Stimulated activated CD8-positive, alpha-beta memory T cell treated with anti-CD3 and anti-CD28 coated beads, Interleukin-12 subunit alpha, Interleukin-12 subunit beta, amount 100 ng/mL, for 24 hours (primary cell): Measurements from ENCODE around the gene CFAP74.

ENCODE experiments used
- DNase-seq: peaks from one replicate; pipeline ENCODE4 v3.0.0-alpha.2; 2020; ENCODE audit errors: extremely low read depth

CFAP74 gene

DNA sequence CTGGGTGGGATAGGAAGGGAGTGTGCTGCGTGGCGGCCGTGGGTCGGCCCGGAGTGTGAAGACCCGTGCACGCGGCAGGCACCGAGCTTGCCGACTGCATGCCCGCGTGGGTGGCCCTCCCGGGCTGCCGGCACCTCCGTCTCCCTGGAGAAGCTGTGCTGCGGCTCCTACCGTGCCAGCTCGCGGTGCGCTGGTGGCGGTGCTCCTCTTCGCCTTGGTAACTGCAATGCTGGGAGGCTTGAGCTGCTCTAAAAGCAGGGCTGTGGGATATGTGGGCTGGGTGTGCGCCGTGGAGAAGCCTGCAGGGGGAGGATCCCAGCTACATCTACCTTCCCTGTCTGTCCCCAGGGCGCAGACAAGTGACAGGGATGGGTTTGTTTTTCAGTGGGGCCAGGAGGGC lies 18.0 kb upstream of the CFAP74 start:
- no peak for DNase-seq

DNA sequence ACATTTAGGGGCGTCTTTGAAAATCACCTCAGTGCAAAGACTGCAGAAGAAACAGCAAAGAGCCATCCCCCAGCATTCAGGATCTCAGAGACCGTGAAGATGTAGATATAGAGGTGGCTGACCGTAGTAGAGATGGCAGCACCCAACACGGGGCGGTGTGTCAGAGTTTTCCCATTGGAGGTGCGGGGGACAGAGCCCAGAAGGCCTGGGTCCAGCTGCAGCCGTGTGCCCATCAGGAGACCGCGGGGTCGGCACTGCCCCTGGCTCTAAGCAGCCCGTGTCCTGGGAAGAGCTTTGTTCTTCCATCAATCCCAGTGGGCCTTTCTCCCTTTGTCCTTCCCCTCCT lies 16.7 kb upstream of the CFAP74 start:
- no peak for DNase-seq

DNA sequence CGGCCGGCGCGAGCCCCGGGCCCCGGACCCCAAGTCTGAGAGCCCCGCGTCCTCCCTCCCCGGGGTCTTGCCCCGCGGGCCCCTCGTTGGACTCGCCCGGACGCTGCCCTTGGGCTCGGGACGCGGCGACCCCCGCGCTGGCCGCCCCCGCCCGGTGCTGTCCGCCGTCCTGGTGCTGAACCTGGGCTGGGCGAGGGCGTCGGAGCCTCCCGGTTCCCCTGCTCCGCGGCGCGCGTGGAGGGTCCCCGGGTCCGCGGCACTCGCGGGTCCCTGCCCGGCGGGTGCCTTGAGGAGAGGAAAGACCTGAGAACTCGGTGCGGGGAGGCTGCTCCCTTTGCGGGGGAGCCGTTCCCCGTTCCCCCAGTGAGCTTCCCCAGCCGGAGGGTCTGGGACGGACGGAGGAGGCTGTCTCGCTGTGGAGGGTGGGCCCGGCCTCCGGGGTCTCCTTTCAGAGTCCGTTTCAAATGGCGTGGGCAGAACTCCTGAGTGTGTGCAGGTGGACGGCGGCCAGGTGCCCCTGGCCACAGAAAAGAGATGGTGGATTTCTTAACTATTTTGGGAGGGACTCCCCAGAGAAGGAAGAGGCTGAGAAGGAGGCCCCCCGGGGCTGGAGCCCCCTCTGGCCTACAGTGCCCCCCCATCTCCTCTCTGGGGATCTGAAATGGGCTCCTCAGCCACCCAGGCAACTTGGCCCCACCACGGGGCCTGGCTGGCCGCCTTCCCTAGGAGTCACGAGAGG lies 16.2 kb upstream of the CFAP74 start:
- DNase-seq = no peak

DNA sequence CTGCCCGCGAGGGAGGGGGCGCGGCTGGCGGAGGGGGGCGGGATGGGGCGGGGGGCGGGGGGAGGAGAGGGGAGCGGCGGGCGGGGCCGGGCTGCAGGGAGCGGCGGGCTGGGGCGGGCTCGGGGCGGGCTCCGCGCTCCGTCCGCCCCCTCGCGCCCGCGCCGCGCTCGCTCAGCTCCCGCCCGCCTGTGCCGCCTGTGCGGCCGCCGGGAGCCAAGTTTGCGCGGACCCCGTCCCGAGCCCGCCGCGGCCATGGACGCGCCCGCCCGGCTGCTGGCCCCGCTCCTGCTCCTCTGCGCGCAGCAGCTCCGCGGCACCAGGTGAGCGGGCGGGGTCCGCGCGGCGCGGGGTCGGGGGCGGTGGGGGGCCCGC lies 15.6 kb upstream of the CFAP74 start, which contains the start of gene GABRD:
Gene GABRD, plus strand, starts transcription at position 174 of the 372 bp plus-strand sequence. Its CDS starts 79 bp downstream, at position 253.
- no peak for DNase-seq

DNA sequence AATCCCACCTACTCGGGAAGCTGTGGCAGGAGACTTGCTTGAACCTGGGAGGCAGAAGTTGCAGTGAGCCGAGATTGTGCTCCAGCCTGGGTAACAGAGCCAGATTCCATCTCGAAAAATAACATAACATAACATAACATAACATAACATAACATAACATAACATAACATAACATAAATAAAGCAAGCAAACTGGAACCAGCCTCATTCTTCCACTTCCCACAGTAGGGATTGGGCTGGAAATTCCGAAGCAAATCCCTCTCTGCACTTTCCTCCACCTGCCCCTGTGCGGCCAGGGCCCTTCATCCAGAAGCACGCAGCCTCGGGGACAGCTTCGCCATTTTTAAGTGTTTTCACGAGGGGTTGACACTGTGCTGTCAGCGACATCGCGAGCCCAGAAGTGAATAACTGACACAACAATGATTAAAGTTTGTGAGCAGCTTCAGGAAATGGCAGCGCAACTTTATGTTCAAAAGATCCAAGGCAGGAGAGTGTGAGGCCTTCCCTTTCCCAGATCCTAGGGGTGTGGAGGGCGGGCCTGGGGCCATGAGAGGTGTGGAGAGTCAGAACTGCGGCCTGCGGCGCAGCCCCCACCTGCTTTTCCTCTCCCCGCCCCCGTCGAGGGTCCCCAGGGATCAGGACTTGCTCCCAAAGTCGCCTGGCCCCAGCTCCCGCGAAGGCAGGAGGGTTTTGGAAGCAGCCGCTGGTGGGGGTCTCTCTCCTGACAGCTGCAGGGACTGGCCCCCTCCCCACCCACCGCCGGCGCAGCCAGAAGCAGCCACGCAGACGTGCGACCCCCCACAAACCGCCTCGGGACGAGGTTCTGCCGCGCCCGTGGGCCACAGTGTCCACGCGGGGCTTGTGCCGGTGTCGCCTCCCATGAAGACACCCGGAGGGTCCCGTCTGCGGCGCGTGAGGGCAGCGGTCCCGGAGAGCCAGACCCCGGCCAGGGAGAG lies 14.9 kb upstream of the CFAP74 start:
- no peak for DNase-seq

DNA sequence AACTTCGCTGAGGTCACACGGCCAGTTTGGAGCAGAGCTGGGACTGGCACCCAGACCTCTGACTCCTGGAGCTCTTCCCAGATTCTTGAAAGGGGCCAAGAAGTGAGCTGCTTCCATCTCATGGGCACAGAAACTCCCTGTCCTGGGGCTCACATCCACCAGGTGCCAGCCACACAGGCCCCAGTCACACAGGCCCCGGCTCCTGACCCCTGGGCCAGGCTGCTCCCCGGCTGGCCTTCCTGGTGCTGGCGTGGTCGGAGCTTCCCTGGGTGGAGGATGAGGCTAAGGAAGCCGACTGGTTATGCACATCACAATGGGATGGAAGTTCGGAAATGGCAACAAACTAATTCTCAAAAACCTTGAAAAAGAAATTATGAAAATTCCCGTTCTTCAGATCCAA lies 12.5 kb upstream of the CFAP74 start:
- no peak for DNase-seq

DNA sequence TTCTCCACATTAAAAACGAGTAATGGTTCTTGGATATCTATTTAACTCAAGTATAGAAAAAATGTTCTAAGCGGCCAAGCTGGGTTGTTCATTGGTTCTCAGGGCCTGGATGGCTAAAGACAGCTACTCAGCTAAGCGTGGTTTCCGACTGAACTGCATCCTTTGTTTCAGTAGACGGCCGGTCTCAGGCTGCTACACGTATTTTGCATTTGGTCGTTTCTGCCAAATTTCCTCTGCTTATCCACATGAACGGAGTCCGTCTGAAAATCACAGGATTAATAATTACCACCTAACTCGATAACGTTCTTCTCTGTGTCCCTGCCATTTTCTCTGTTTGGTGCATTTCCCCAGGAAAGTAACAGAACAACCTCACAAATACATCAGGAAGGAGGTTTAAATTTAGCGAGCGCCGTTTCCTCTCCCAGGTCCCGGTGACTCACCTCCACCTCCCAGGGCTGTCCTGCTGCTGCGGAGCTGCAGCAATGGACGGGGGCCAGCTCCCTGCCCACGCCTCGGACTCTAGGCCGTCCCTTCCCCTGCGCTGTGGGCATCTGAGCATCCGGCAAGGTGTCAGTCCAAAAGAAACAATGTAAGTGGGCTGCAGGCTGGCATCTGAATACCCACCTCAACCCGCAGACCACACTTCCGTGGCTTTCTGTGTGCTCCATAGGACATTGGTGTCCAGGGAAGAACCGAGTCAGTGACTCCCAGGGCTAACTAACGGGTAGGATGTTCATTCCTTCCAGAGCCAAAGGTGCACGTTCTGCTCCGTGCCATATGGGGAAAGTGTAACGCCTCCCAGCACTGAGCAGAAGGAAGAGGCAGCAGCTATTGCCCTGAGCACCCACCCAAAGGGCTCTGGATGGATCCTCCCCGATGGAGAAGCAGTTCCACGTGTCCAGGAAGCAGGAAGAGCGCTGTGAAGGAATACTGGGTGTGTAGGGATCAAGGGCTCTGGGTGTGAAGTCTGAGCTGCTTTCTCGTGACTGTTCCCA lies 11.5 kb upstream of the CFAP74 start:
- DNase-seq = no peak

DNA sequence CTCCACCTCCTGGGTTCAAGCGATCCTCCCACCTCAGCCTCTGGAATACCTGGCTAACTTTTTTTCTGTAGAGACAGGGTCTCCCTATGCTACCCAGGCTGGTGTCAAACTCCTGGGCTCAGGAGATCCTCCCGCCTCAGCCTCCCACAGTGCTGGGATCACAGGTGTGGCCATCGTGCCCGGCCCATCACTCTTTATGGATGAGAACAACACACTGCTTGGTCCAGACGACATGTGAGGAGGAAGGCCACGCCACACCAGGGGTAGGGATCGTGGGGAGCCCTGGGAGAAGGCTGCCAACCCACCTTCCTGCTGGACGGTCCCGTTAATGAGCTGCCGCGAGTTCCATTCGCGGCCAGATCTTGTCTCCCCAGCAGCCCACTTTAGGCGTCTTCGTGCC lies 10.6 kb upstream of the CFAP74 start:
- DNase-seq = no peak

DNA sequence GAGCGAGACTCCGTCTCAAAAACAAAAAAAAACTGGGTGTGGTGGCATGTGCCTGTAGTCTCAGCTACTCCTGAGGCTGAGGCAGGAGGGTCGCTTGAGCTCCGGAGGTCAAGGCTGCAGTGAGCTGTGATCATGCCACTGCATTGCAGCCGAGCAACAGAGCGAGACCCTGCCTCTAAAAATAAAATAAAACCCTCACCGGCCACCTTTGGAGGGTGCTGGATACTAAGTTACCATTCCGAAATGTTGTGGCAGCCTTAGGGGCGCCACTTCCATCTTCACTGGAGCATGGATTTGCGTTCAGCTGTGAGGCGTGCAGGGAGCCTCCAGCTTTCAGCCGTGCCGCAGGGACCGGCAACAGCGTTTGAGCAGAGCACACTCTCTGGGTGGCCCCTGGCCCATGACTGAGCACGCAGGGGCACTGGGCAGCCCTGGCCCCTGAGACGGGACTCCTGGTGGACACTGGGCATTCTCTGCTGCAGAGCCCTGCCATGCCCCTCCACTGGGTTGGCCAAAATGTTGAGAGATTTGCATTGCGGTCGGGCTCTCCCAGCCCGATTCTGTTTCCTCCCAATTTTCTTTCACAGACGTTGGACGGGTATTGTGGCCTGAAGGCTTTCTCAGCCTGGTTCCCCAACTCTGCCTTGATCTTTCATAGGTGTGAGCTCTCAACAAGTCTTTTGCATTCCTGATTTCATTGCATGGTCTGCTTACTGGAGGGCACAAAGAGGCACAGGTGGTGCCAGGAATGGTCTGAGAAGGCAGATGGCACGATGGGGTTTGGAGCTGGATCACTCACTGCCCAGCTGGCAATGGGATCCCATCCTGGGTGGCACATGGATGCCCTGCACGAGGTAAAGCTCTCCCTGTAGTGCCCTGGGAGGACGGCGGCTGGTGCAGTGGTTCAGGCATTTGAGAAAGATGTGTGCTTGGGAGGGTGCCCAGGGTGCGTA lies 5.8 kb upstream of the CFAP74 start:
- DNase-seq = no peak

DNA sequence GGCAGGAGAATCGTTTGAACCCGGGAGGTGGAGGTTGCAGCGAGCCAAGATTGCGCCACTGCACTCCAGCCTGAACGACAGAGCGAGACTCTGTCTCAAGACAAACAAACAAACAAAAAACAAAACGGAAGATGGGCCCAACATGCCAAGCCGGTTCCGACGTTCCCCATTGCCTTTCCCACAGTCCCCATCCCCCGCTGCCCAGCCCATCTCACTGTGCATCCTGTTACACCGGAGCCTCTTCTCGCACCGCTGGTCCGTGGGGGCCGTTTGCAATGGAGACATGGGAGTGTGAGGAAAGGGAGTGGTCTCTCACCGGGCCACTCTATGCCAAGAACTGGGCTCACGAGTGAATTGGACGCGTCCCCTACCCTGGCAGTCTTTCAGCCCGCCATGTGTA lies 1.3 kb upstream of the CFAP74 start:
- DNase-seq = no peak

DNA sequence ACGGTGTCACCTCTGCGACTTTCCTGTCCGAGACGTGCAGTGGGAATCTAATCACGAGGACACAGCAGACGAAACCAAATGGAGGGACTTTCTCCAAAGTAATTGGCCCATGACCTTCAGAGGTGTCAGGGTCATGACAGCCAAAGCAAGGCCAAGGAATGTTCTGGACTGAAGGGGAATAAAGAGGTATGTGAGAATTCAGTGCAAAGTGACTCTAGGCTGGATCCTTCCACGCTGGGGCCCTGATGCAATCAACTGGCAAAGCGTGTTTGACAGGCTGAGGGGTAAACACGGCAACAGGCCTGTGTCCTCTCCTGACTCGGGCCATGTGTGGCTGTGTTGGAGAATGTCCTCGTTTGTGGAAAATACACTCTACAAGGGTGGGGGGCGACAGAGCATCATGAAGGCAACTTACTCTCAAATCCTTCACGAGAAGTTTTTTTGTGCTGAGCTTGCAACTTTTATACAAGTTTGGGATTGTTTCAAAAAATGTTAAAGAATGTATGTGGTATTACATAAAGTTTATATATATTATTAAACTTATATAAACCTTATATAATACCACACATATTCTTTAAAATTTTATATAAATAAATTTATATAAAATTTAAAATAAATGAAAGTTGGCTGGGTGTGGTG lies 1.7 kb downstream of the CFAP74 start:
- no peak for DNase-seq

DNA sequence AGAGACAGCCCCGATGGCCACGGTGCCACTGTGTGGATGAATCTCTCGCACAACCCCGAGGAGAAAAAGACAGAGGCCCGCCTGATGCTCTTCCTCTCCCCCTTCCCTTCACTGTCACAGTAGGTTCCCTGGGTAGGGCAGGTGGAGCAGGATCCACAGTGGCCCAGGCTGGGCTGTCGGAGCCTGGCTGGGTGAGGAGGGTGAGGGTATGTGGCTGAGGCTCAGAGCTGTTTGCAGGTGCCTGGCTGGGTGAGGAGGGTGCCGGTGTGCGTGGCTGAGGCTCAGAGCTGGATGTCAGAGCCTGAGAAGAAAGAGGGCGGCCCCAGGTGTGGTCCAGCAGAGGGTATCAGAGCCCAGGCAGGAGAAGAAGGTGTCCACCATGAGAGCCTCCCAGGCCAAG lies 2.7 kb downstream of the CFAP74 start:
- no peak for DNase-seq

DNA sequence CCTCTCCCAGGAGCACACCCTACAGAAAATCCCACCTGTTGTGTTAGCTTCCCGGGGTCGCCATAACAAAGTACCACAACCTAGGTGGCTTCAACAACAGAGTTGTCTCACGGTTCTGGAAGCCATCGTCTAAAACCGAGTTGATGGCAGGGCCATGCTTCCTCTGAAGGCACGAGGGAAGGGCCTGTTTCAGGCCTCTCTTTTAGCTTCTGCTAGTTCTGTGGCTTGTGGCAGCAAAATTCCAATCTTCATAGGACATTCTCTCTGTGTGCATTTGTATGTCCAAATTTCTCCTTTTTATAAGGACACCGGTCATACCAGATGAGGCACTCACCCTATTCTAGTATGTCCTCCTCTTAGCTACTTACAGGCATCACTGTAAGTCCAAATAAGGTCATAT lies 3.2 kb downstream of the CFAP74 start:
- no peak for DNase-seq

DNA sequence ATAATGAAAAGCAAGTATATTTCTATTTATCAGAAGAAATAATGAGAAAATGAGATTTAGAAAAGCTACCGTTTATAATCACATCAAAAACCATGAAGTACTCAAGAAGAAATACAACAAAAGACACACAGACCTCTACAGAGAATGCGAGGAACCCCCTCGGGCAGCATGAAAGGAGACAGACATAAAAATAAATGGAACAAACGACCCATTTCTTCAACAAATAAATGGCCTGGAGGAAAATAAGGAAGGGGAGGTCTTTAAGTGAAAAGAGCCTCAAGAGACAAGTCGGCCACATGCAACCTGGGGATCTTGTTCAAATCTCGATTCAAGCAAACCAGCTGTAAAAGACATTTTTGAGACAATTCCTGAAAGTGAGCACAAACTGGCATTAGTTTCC lies 6.0 kb downstream of the CFAP74 start:
- no peak for DNase-seq

DNA sequence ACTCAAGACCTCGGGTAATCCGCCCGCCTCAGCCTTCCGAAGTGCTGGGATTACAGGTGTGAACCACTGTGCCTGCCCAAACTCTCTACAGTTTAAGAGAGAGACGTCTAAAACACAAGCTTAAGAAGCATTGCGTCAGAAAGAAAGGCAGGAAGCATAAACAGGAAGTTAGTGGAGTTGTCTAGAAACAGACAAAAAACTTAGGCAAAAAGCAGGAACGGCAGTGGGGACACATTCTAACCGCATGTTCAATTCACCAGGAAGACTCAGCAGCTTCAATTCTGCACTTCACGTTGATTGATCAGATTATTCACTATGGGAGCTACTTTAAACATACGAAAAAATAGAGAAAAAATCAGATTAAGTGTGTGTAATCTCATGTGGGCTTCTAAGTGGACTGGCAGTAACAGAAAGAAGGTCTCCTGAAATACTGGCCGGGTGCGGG lies 7.4 kb downstream of the CFAP74 start:
- no peak for DNase-seq

DNA sequence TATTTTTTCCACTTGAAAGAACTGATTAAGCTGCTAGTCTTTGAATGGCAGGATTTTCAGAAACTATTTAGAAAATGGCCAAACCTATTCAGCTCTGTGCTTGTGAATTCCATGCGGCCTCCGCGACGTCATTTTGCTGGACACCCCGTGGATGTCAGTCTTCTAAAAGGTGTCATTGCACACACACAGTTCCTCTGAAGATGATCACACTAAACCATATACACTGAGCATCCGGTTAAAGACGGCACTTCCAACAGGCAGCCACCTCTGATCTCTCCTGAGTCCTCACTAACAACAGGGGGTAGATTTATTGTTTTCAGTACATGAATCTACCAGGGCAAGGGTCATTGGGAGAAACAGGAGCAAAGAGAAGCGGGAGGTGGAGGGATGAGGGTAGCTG lies 9.1 kb downstream of the CFAP74 start:
- no peak for DNase-seq

DNA sequence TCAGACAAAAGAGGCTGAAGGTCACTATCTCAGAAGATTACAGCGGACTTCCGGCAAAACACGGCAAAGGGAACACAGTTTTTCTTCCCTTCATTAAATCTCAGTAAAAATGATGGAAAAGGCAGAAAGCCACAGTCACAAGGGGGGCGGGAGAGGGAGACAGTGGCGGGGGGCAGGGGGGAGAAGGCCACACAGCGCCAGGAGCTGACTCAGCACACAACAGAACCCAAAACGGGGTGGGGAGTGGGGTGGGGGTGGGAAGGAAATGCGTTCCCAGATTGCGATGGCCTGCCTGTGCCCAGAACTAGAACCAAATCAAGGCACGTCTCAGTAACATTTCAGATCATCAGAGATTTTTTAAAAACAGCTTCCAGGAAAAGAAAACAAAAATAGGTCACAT lies 13.4 kb downstream of the CFAP74 start:
- DNase-seq = no peak

DNA sequence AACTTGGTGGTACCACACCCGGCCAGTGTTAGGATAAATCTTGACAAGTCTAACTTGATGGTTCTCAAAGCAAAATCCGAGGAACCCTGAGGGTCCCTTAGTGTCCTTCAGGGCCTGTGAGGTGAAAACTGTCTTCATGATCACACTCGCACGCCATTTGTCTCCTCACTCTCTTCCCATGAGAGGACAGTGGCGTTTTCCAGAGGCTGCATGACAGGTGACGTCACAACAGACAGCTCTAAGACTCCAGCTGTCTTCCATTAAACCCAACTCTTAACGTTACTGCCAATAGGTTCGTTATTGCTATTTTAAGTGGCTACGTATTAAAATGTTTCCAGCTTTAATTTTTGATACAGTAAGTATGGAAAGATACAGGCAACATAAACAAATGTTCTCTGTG lies 13.8 kb downstream of the CFAP74 start:
- DNase-seq = no peak

DNA sequence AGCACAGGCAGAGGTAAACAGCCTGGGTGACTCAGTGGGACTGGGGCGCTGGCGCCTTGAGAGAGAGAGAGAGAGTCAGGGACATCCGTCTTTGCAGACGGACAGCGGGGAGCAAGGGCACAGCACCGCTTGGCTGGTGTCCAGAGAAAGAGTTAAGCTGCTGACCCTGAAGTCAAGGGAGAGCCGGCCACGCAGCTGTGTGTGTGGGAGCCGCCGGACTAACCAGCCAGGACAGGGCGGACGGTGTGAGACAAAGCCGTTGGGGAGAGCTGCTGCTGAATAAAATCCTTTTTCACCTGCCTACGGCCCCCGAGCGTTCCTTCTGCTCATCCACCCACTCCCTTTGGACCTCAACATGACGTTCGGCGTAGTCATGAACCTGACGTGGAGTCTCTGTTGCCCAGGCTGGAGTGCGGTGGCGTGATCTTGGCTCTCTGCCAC lies 14.5 kb downstream of the CFAP74 start:
- DNase-seq = no peak
